ENCODE data around the gene POLR3E. TPM values are rescaled to one million over a fixed set of nuclear protein-coding genes. Genes with fewer than 3 reads are reported as not detected.

POLR3E gene, protein sequence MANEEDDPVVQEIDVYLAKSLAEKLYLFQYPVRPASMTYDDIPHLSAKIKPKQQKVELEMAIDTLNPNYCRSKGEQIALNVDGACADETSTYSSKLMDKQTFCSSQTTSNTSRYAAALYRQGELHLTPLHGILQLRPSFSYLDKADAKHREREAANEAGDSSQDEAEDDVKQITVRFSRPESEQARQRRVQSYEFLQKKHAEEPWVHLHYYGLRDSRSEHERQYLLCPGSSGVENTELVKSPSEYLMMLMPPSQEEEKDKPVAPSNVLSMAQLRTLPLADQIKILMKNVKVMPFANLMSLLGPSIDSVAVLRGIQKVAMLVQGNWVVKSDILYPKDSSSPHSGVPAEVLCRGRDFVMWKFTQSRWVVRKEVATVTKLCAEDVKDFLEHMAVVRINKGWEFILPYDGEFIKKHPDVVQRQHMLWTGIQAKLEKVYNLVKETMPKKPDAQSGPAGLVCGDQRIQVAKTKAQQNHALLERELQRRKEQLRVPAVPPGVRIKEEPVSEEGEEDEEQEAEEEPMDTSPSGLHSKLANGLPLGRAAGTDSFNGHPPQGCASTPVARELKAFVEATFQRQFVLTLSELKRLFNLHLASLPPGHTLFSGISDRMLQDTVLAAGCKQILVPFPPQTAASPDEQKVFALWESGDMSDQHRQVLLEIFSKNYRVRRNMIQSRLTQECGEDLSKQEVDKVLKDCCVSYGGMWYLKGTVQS
- total RNA-seq (2014; rRNA removed; shearing (Covaris generic)) (20.8 and 27.1 TPM in 2 replicates), polyA plus RNA-seq (2016; fragmentation: Nextera tagmentation; extraction: Ambion mirVana) (12.4 and 14.0 TPM in 2 replicates)

DNA sequence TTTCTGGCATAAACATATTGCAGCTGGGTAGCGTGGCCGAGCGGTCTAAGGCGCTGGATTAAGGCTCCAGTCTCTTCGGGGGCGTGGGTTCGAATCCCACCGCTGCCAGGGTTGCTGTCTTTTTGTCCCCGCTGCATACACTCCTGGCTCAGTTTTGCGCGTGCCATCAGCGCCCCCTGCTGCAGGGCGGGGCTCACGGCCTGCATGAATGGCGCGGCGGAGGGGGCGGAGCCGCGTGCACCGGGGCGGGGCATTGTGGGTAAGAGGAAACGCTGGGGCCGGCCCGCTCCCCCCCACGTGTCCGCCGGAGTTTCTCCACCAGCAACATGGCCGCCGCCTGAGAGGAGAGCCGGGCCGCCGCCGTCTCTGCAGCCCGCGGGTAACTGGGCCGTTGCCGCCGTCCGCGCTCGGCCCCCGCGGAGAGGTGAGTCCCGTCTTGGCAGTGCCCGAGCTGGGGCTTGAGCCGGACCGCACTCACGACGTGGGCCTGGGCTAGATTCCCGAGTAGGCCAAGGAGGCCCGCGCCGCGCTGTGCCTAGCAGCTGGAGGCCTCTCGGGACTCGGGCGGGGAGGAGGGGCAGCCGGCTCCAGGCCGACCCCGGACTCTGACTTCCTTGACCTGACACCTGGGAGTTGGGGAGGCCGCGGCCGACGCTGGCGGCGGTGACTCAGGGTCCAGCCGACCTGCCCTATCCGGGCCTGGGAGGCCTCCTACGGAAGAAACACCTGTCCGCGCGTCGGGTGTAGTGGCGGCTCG lies at the start of gene POLR3E:
Gene POLR3E, plus strand, starts transcription at position 296 of the 757 bp plus-strand sequence. CDS start 5,560 bp downstream, outside the sequence.
- TF ChIP-seq EZH2 (IDR thresholded peaks at IDR 0.05; ENCODE audit: insufficient read depth, poor library complexity, severe bottlenecking) (no peak), EZH2phosphoT487 (IDR thresholded peaks at IDR 0.05; ENCODE audit: insufficient read depth, low read depth) (no peak)
- Histone ChIP-seq H3K9me3 (ENCODE audit: low read depth) (no peaks in the 10 kb centered on the region), H3K27me3 (replicated peaks; ENCODE audit: insufficient read depth) (no peaks in the 10 kb centered on the region), H3K9ac (peak within 1 kb of the TSS; percentile 90), H3K27ac (peak within 1 kb of the TSS; percentile 93), H3K9me2 (ENCODE audit: insufficient read depth) (no peaks in the 10 kb centered on the region), H3K79me2 (ENCODE audit: insufficient read depth) (peaks cover 36% of the 10 kb centered on the region), H3K36me3 (ENCODE audit: low read depth) (no peaks in the 10 kb centered on the region), H3K4me2 (ENCODE audit: unreplicated experiment) (peak within 1 kb of the TSS; percentile 95), H3K4me1 (ENCODE audit: insufficient read depth) (no peaks in the 10 kb centered on the region), H3K4me3 (peak within 1 kb of the TSS; percentile 88), H2AFZ (peak within 1 kb of the TSS; percentile 96), H4K20me1 (ENCODE audit: insufficient read depth) (no peaks in the 10 kb centered on the region), H3F3A (ENCODE audit: insufficient read depth) (peaks cover 19% of the 10 kb centered on the region)
- peak; percentile 97 for DNase-seq
- 0 to 1% methylated on average over 46 to 73 of the region's 76 CpGs for WGBS, 2 experiments (ENCODE audit: low coverage in 1 of 2, low lambda C conversion rate in 2 of 2, missing lambda C conversion rate in 2 of 2)
- in situ Hi-C loops (cut with MboI) = loop anchor here (5.0 kb wide), 1 partner anchor 100 kb away; no protein-coding TSS in a partner anchor

DNA sequence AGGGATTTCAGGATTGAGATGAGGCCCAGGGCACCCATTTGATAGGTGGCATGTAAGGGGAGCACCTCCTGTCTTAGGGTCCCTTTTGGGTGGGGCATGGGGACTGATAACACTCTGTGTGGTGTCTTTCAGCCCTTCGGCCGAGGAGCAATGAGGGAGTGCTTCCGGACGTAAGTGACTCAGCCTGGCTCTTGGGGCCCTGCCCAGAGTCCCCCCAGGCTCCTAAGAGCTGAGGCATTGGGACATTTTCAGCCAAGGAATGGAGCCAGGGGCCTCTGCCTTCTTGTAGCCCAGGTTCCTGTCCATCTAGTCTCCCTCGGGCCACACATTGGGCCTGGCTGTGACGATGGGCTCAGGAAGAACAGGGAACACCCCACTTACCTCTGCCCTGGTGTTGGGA lies 46.7 kb upstream of the POLR3E start:
- no peaks in the 10 kb centered on the region for H3K9me3 ChIP-seq (ENCODE audit: low read depth)
- 77 to 85% methylated on average over 6 of the region's 6 CpGs for WGBS, 2 experiments (ENCODE audit: low coverage in 1 of 2, low lambda C conversion rate in 2 of 2, missing lambda C conversion rate in 2 of 2)
- no peaks in the 10 kb centered on the region for H3K4me1 ChIP-seq (ENCODE audit: insufficient read depth)
- H3K4me3 ChIP-seq = no peak overlapping the region
- peak; percentile 42 for DNase-seq
- H4K20me1 ChIP-seq (ENCODE audit: insufficient read depth) = no peaks in the 10 kb centered on the region
- no peak for TF ChIP-seq EZH2 (IDR thresholded peaks at IDR 0.05; ENCODE audit: insufficient read depth, poor library complexity, severe bottlenecking)
- no peak for TF ChIP-seq EZH2phosphoT487 (IDR thresholded peaks at IDR 0.05; ENCODE audit: insufficient read depth, low read depth)
- no peaks in the 10 kb centered on the region for H3F3A ChIP-seq (ENCODE audit: insufficient read depth)
- no peak overlapping the region for H2AFZ ChIP-seq
- H3K79me2 ChIP-seq (ENCODE audit: insufficient read depth) = no peaks in the 10 kb centered on the region
- no peak overlapping the region for H3K4me2 ChIP-seq (ENCODE audit: unreplicated experiment)
- no peaks in the 10 kb centered on the region for H3K27me3 ChIP-seq (replicated peaks; ENCODE audit: insufficient read depth)
- H3K27ac ChIP-seq = no peak overlapping the region
- no peak overlapping the region for H3K9ac ChIP-seq
- peaks cover 29% of the 10 kb centered on the region for H3K36me3 ChIP-seq (ENCODE audit: low read depth)
- in situ Hi-C loops (cut with MboI) = no loop called here
- no peaks in the 10 kb centered on the region for H3K9me2 ChIP-seq (ENCODE audit: insufficient read depth)

DNA sequence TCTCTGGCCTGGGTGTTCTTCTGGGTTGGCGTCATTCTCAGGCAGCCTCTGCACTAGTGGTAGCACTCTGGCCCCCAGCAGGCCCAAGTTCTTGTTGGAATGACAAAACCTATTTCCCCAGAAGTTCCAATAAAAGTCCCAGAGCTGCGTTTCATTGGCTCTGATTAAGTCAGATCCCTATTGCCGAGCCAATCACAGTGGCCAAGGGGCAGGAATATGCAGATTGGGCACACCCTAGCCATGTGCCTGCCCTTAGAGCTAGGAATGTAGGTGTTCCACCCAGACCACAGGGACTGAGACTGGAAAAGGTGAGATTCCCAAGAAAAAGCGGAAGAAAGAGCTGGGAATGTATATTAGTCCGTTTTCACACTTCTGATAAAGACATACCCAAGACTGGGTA lies 44.9 kb upstream of the POLR3E start:
- H3K9me3 ChIP-seq (ENCODE audit: low read depth) = no peaks in the 10 kb centered on the region
- in situ Hi-C loops (cut with MboI) = no loop called here
- 60 to 66% methylated on average over 5 of the region's 5 CpGs for WGBS, 2 experiments (ENCODE audit: low coverage in 1 of 2, low lambda C conversion rate in 2 of 2, missing lambda C conversion rate in 2 of 2)
- H3K9ac ChIP-seq = no peak overlapping the region
- no peak overlapping the region for H3K4me3 ChIP-seq
- H3F3A ChIP-seq (ENCODE audit: insufficient read depth) = no peaks in the 10 kb centered on the region
- TF ChIP-seq EZH2phosphoT487 (IDR thresholded peaks at IDR 0.05; ENCODE audit: insufficient read depth, low read depth) (no peak), EZH2 (IDR thresholded peaks at IDR 0.05; ENCODE audit: insufficient read depth, poor library complexity, severe bottlenecking) (no peak)
- no peaks in the 10 kb centered on the region for H3K4me1 ChIP-seq (ENCODE audit: insufficient read depth)
- H3K36me3 ChIP-seq (ENCODE audit: low read depth) = peaks cover 29% of the 10 kb centered on the region
- no peaks in the 10 kb centered on the region for H4K20me1 ChIP-seq (ENCODE audit: insufficient read depth)
- H2AFZ ChIP-seq = no peak overlapping the region
- no peak overlapping the region for H3K4me2 ChIP-seq (ENCODE audit: unreplicated experiment)
- no peak overlapping the region for H3K27ac ChIP-seq
- H3K79me2 ChIP-seq (ENCODE audit: insufficient read depth) = no peaks in the 10 kb centered on the region
- DNase-seq = no peak
- H3K9me2 ChIP-seq (ENCODE audit: insufficient read depth) = no peaks in the 10 kb centered on the region
- no peaks in the 10 kb centered on the region for H3K27me3 ChIP-seq (replicated peaks; ENCODE audit: insufficient read depth)

DNA sequence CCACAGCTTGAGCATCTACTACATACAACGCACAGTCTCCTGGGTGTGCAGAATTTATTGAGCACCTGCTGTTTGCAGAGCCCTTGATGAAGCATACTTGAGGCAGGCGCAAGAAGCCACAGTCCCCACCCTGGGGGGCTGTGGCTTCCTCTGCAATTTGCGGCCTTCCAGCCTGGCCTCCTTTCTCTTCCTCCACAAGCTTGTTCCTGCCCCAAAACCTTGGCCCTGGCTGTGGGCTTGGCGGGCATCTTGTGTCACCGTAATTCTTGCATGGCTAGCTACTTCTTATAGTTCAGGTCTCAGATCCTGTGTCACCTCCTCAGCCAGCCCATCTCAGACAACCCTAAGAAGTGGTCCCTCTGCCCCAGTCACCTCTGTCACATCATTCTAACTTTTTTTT lies 43.9 kb upstream of the POLR3E start:
- H3K4me1 ChIP-seq (ENCODE audit: insufficient read depth) = no peaks in the 10 kb centered on the region
- no peak overlapping the region for H3K4me3 ChIP-seq
- in situ Hi-C loops (cut with MboI) = no loop called here
- H3K79me2 ChIP-seq (ENCODE audit: insufficient read depth) = no peaks in the 10 kb centered on the region
- H2AFZ ChIP-seq = no peak overlapping the region
- no peaks in the 10 kb centered on the region for H3K27me3 ChIP-seq (replicated peaks; ENCODE audit: insufficient read depth)
- WGBS, 2 experiments (ENCODE audit: low coverage in 1 of 2, low lambda C conversion rate in 2 of 2, missing lambda C conversion rate in 2 of 2) = 94 to 95% methylated on average over 5 of the region's 5 CpGs
- no peak overlapping the region for H3K4me2 ChIP-seq (ENCODE audit: unreplicated experiment)
- DNase-seq = no peak
- H3K36me3 ChIP-seq (ENCODE audit: low read depth) = peaks cover 36% of the 10 kb centered on the region
- H3K9ac ChIP-seq = no peak overlapping the region
- no peak overlapping the region for H3K27ac ChIP-seq
- H3K9me2 ChIP-seq (ENCODE audit: insufficient read depth) = no peaks in the 10 kb centered on the region
- H4K20me1 ChIP-seq (ENCODE audit: insufficient read depth) = no peaks in the 10 kb centered on the region
- TF ChIP-seq EZH2phosphoT487 (IDR thresholded peaks at IDR 0.05; ENCODE audit: insufficient read depth, low read depth) (no peak), EZH2 (IDR thresholded peaks at IDR 0.05; ENCODE audit: insufficient read depth, poor library complexity, severe bottlenecking) (no peak)
- no peaks in the 10 kb centered on the region for H3F3A ChIP-seq (ENCODE audit: insufficient read depth)
- H3K9me3 ChIP-seq (ENCODE audit: low read depth) = no peaks in the 10 kb centered on the region
